Measurements from ENCODE around the gene SPATS2.

Gene SPATS2

GRCh38 chr12:49470986-49471385 is 103.7 kb downstream of the SPATS2 start:
- Histone ChIP-seq H3K27ac (ENCODE audit: low read length) (no peak overlapping the region), H3K4me3 (ENCODE audit: low read length in 2 of 2) (no peak overlapping the region), H3K9me3 (ENCODE audit: control insufficient read depth in 2 of 2, low read length in 2 of 2) (no peaks in the 10 kb centered on the region), H3K9ac (ENCODE audit: low read length in 2 of 2) (no peak overlapping the region), H3K4me1 (ENCODE audit: control insufficient read depth, insufficient read depth, low read length) (no peaks in the 10 kb centered on the region), H3K27me3 (ENCODE audit: control insufficient read depth in 1 of 2, insufficient read depth in 2 of 2, low read length in 2 of 2) (no peaks in the 10 kb centered on the region), H3K36me3 (ENCODE audit: control insufficient read depth in 2 of 2, insufficient read depth in 2 of 2, low read length in 2 of 2) (no peaks in the 10 kb centered on the region)

GRCh38 chr12:49471557-49471956 is 104.3 kb downstream of the SPATS2 start:
- Histone ChIP-seq H3K9me3 (ENCODE audit: control insufficient read depth in 2 of 2, low read length in 2 of 2) (no peaks in the 10 kb centered on the region), H3K27me3 (ENCODE audit: control insufficient read depth in 1 of 2, insufficient read depth in 2 of 2, low read length in 2 of 2) (no peaks in the 10 kb centered on the region), H3K4me3 (ENCODE audit: low read length in 2 of 2) (no peak overlapping the region), H3K36me3 (ENCODE audit: control insufficient read depth in 2 of 2, insufficient read depth in 2 of 2, low read length in 2 of 2) (no peaks in the 10 kb centered on the region), H3K9ac (ENCODE audit: low read length in 2 of 2) (no peak overlapping the region), H3K4me1 (ENCODE audit: control insufficient read depth, insufficient read depth, low read length) (no peaks in the 10 kb centered on the region), H3K27ac (ENCODE audit: low read length) (no peak overlapping the region)

- H3K9me3 ChIP-seq (ENCODE audit: control insufficient read depth in 2 of 2, low read length in 2 of 2): no peaks in the 10 kb centered on the region
- no peaks in the 10 kb centered on the region for H3K4me1 ChIP-seq (ENCODE audit: control insufficient read depth, insufficient read depth, low read length)
- no peak overlapping the region for H3K27ac ChIP-seq (ENCODE audit: low read length)
- H3K27me3 ChIP-seq (ENCODE audit: control insufficient read depth in 1 of 2, insufficient read depth in 2 of 2, low read length in 2 of 2): no peaks in the 10 kb centered on the region
- no peak overlapping the region for H3K4me3 ChIP-seq (ENCODE audit: low read length in 2 of 2)
- no peak overlapping the region for H3K9ac ChIP-seq (ENCODE audit: low read length in 2 of 2)
- H3K36me3 ChIP-seq (ENCODE audit: control insufficient read depth in 2 of 2, insufficient read depth in 2 of 2, low read length in 2 of 2): no peaks in the 10 kb centered on the region
These were observed 108.8 kb downstream of the SPATS2 start for GRCh38 chr12:49476091-49476490.

GRCh38 chr12:49478949-49479664 is 111.8 kb downstream of the SPATS2 start:
- Histone ChIP-seq H3K27me3 (ENCODE audit: control insufficient read depth in 1 of 2, insufficient read depth in 2 of 2, low read length in 2 of 2) (no peaks in the 10 kb centered on the region), H3K9ac (ENCODE audit: low read length in 2 of 2) (no peak overlapping the region), H3K4me1 (ENCODE audit: control insufficient read depth, insufficient read depth, low read length) (no peaks in the 10 kb centered on the region), H3K36me3 (ENCODE audit: control insufficient read depth in 2 of 2, insufficient read depth in 2 of 2, low read length in 2 of 2) (no peaks in the 10 kb centered on the region), H3K27ac (ENCODE audit: low read length) (no peak overlapping the region), H3K4me3 (ENCODE audit: low read length in 2 of 2) (no peak overlapping the region), H3K9me3 (ENCODE audit: control insufficient read depth in 2 of 2, low read length in 2 of 2) (no peaks in the 10 kb centered on the region)

GRCh38 chr12:49482095-49483051 is 115.1 kb downstream of the SPATS2 start:
- no peaks in the 10 kb centered on the region for H3K9me3 ChIP-seq (ENCODE audit: control insufficient read depth in 2 of 2, low read length in 2 of 2)
- no peak overlapping the region for H3K4me3 ChIP-seq (ENCODE audit: low read length in 2 of 2)
- no peak overlapping the region for H3K9ac ChIP-seq (ENCODE audit: low read length in 2 of 2)
- no peak overlapping the region for H3K27ac ChIP-seq (ENCODE audit: low read length)
- peaks cover 0 to 2% of the 10 kb centered on the region in 2 donors for H3K36me3 ChIP-seq (ENCODE audit: control insufficient read depth in 2 of 2, insufficient read depth in 2 of 2, low read length in 2 of 2)
- no peaks in the 10 kb centered on the region for H3K27me3 ChIP-seq (ENCODE audit: control insufficient read depth in 1 of 2, insufficient read depth in 2 of 2, low read length in 2 of 2)
- H3K4me1 ChIP-seq (ENCODE audit: control insufficient read depth, insufficient read depth, low read length): no peaks in the 10 kb centered on the region

GRCh38 chr12:49483619-49484018 is 116.4 kb downstream of the SPATS2 start:
- peaks cover 0 to 2% of the 10 kb centered on the region in 2 donors for H3K36me3 ChIP-seq (ENCODE audit: control insufficient read depth in 2 of 2, insufficient read depth in 2 of 2, low read length in 2 of 2)
- no peaks in the 10 kb centered on the region for H3K27me3 ChIP-seq (ENCODE audit: control insufficient read depth in 1 of 2, insufficient read depth in 2 of 2, low read length in 2 of 2)
- H3K27ac ChIP-seq (ENCODE audit: low read length): no peak overlapping the region
- no peaks in the 10 kb centered on the region for H3K4me1 ChIP-seq (ENCODE audit: control insufficient read depth, insufficient read depth, low read length)
- no peak overlapping the region for H3K4me3 ChIP-seq (ENCODE audit: low read length in 2 of 2)
- no peak overlapping the region for H3K9ac ChIP-seq (ENCODE audit: low read length in 2 of 2)
- H3K9me3 ChIP-seq (ENCODE audit: control insufficient read depth in 2 of 2, low read length in 2 of 2): no peaks in the 10 kb centered on the region

GRCh38 chr12:49487605-49488004 is 120.3 kb downstream of the SPATS2 start:
- peaks cover 0 to 4% of the 10 kb centered on the region in 2 donors for H3K36me3 ChIP-seq (ENCODE audit: control insufficient read depth in 2 of 2, insufficient read depth in 2 of 2, low read length in 2 of 2)
- no peak overlapping the region for H3K9ac ChIP-seq (ENCODE audit: low read length in 2 of 2)

GRCh38 chr12:49489154-49489553 is 121.9 kb downstream of the SPATS2 start:
- Histone ChIP-seq H3K27ac (ENCODE audit: low read length) (no peak overlapping the region), H3K4me1 (ENCODE audit: control insufficient read depth, insufficient read depth, low read length) (no peaks in the 10 kb centered on the region), H3K36me3 (ENCODE audit: control insufficient read depth in 2 of 2, insufficient read depth in 2 of 2, low read length in 2 of 2) (peaks cover 0 to 4% of the 10 kb centered on the region in 2 donors), H3K4me3 (ENCODE audit: low read length in 2 of 2) (no peak overlapping the region), H3K9me3 (ENCODE audit: control insufficient read depth in 2 of 2, low read length in 2 of 2) (no peaks in the 10 kb centered on the region), H3K9ac (ENCODE audit: low read length in 2 of 2) (no peak overlapping the region), H3K27me3 (ENCODE audit: control insufficient read depth in 1 of 2, insufficient read depth in 2 of 2, low read length in 2 of 2) (no peaks in the 10 kb centered on the region)

More at GRCh38 chr12:49487605-49488004, 120.3 kb downstream of the SPATS2 start:
- H3K4me3 ChIP-seq (ENCODE audit: low read length in 2 of 2): no peak overlapping the region
- no peaks in the 10 kb centered on the region for H3K9me3 ChIP-seq (ENCODE audit: control insufficient read depth in 2 of 2, low read length in 2 of 2)
- no peak overlapping the region for H3K27ac ChIP-seq (ENCODE audit: low read length)
- H3K4me1 ChIP-seq (ENCODE audit: control insufficient read depth, insufficient read depth, low read length): no peaks in the 10 kb centered on the region
- no peaks in the 10 kb centered on the region for H3K27me3 ChIP-seq (ENCODE audit: control insufficient read depth in 1 of 2, insufficient read depth in 2 of 2, low read length in 2 of 2)

- H3K9ac ChIP-seq (ENCODE audit: low read length in 2 of 2): no peak overlapping the region
- no peaks in the 10 kb centered on the region for H3K4me1 ChIP-seq (ENCODE audit: control insufficient read depth, insufficient read depth, low read length)
- peaks cover 0 to 4% of the 10 kb centered on the region in 2 donors for H3K36me3 ChIP-seq (ENCODE audit: control insufficient read depth in 2 of 2, insufficient read depth in 2 of 2, low read length in 2 of 2)
- H3K4me3 ChIP-seq (ENCODE audit: low read length in 2 of 2): no peak overlapping the region
- H3K27ac ChIP-seq (ENCODE audit: low read length): no peak overlapping the region
- no peaks in the 10 kb centered on the region for H3K9me3 ChIP-seq (ENCODE audit: control insufficient read depth in 2 of 2, low read length in 2 of 2)
- no peaks in the 10 kb centered on the region for H3K27me3 ChIP-seq (ENCODE audit: control insufficient read depth in 1 of 2, insufficient read depth in 2 of 2, low read length in 2 of 2)
These were observed 122.5 kb downstream of the SPATS2 start for GRCh38 chr12:49489720-49490119.

GRCh38 chr12:49491823-49492222 is 124.6 kb downstream of the SPATS2 start:
- no peaks in the 10 kb centered on the region for H3K27me3 ChIP-seq (ENCODE audit: control insufficient read depth in 1 of 2, insufficient read depth in 2 of 2, low read length in 2 of 2)
- H3K4me1 ChIP-seq (ENCODE audit: control insufficient read depth, insufficient read depth, low read length): no peaks in the 10 kb centered on the region
- H3K27ac ChIP-seq (ENCODE audit: low read length): no peak overlapping the region
- H3K36me3 ChIP-seq (ENCODE audit: control insufficient read depth in 2 of 2, insufficient read depth in 2 of 2, low read length in 2 of 2): peaks cover 0 to 3% of the 10 kb centered on the region in 2 donors
- H3K9me3 ChIP-seq (ENCODE audit: control insufficient read depth in 2 of 2, low read length in 2 of 2): no peaks in the 10 kb centered on the region
- H3K4me3 ChIP-seq (ENCODE audit: low read length in 2 of 2): no peak overlapping the region
- no peak overlapping the region for H3K9ac ChIP-seq (ENCODE audit: low read length in 2 of 2)
